Umbilical cord (tissue), 2 donors: ENCODE results near the gene TAF4B. TPM values are rescaled to one million over a fixed set of nuclear protein-coding genes. Genes with fewer than 3 reads are reported as not detected.
"Not testable (repeated sequence)": the region's sequence is repeated elsewhere in the genome, so short reads cannot be mapped to it uniquely, and the experiment has no call there.

ENCODE experiments used
- DNase-seq: peaks from one replicate; pipeline ENCODE4 v3.0.0-alpha.2; 2015; ENCODE audit warnings: low spot score
- total RNA-seq: library from RNA; depleted of rRNA; stranded (reverse); fragments of >200 nt; gene quantifications from one replicate; pipeline ENCODE4 v1.2.3, GENCODE V29; 2014; ENCODE audit warnings: low replicate concordance; ENCODE audit not compliant: insufficient read depth

Gene TAF4B
- total RNA-seq, 1 donor from 2014 or later, result 4.3 TPM

DNA sequence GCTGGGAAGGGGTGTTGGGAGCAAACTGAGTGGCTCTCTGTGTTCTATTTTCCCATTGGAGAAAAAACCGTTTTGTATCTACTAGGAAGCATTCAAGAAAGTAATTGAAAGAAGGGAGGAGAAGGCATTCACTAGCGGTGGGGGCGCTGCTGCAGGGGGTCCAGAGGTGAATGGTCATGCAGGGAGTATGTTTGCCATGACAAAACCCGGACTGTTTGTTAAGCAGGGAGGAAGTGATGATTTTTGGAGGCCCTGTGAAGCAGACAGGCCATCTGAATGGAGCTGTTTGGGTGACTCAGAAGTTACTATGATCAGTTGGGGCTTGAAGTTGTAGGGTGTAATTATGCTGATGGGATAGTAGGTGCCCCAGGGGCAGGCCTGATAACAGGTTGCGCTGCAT lies 7.0 kb downstream of the TAF4B start:
- no peak for DNase-seq

DNA sequence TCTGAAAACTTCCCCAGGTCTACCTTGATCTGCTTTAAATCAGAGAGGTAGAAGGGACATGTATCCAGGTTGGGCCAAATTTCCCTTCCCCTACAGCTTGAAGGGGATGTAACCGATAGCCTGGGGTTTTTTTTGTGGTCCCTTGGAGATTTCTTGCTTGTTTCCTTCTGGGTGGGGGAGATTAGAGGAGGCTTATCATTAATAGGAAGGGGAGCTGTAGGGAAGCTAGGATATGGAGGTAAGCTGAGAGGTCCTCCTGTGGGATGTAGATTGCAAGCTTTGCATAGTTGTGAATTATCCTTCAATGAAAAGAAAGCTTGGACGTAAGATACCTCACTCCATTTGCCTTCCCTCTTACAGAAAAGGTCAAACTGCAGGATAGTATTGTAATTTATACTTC lies 11.1 kb downstream of the TAF4B start:
- DNase-seq, result not testable (repeated sequence)

DNA sequence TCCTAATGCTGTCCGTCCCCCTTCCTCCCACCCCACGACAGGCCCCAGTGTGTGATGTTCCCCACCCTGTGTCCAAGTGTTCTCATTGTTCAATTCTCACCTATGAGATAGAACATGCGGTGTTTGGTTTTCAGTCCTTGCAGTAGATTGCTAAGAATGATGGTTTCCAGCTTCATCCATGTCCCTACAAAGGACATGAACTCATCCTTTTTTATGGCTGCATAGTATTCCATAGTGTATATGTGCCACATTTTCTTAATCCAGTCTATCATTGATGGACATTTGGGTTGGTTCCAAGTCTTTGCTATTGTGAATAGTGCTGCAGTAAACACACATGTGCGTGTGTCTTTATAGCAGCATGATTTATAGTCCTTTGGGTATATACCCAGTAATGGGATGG lies 12.5 kb downstream of the TAF4B start:
- not testable (repeated sequence) for DNase-seq

DNA sequence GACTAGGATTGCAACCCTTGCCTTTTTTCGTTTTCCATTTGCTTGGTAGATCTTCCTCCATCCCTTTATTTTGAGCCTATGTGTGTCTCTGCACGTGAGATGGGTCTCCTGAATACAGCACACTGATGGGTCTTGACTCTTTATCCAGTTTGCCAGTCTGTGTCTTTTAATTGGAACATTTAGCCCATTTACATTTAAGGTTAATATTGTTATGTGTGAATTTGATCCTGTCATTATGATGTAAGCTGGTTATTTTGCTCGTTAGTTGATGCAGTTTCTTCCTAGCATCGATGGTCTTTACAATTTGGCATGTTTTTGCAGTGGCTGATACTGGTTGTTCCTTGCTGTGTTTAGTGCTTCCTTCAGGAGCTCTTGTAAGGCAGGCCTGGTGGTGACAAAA lies 16.1 kb downstream of the TAF4B start:
- not testable (repeated sequence) for DNase-seq

DNA sequence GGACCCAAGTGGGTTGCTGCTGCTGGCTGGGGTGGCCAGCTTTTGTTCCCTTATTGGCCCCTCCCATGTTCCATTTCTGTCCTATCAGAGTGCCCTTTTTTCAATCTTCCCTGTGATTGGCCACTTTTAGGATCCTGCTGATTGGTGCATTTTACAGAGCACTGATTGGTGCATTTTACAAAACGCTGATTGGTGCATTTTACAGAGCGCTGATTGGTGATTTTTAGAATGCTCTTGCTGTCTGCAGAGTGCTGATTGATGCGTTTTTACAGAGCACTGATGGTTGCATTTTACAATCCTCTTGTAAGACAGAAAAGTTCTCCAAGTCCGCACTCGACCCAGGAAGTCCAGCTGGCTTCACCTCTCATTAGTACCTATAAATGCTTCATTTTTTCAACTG lies 19.2 kb downstream of the TAF4B start:
- DNase-seq, result not testable (repeated sequence)

DNA sequence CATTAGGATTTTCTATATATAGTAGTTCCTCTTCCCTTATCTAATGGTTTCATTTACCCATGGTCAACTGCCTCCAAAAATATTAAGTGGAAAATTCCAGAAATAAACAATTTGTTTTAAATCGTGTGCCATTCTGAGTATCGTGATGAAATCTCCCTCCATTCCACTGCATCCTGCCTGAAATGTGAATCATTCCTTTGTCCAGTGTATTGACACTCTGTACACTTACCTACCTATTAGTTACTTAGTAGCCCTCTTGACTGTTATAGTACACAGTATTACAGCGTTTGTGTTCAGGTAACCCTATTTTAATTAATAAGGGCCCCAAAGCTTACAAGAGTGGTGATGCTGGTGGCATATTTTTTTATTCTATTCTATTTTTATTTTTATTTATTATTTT lies 26.2 kb downstream of the TAF4B start:
- DNase-seq, result no peak

DNA sequence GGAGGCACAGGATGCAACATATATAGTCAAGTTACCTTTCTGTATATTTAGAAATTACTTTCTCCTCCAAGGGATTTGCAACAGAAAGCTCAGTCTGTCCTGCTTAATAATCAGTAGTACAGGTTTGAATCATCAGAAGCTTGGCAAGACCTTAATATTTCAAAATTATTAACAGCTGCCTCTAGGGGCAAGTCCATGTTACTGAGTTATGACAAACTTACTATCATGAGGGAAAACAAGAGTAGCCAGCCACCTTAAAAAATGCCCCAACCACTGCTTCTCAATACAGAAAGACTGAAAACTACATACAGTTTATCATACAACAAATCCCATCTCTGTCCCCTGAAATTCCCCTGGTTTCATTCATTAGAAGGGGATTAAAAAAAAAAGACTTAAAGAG lies 28.6 kb downstream of the TAF4B start:
- DNase-seq, result not testable (repeated sequence)

DNA sequence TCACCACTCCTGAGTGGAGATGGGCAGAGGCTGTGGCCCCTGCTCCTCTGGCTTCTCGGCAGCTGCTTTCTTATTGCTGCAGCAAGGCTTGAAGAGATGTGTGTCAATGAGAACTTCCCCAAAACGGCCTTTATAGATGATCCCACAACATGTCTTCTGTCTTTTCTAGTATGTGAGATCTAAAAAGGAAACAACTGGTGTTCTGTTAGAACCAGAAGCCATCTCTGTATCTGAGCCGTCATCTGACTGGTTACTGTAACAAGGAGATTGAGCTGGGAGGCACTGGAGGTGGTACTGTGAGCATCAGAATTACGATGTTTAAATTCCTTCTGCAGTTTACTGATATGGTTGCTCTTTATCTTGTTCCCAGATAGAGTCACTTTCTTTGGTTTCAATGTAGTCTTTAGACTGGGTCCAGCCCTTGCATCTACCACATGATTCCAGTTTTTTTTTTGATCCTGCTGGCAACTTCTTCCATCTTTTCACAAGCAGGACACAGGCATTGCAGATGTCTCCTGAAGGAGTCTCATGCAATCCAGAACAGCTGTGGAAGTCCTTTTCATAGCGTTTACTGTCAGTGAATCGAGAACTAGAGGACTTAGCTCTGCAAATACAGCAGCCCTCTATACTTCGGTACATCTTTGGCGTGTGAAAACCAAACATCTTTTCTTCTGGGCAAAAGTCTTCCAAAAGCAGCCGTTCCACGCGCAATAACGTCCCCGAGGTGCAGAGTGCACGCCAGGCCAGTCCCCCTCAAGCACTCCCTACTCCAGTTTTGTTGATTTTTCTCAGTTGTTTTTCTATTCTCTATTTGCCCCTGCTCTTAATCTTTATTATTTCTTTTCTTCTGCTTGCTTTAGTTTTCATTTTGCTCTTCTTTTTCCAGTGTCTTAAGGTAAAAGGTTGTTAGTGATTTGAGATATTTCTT lies 29.7 kb downstream of the TAF4B start:
- no peak for DNase-seq

DNA sequence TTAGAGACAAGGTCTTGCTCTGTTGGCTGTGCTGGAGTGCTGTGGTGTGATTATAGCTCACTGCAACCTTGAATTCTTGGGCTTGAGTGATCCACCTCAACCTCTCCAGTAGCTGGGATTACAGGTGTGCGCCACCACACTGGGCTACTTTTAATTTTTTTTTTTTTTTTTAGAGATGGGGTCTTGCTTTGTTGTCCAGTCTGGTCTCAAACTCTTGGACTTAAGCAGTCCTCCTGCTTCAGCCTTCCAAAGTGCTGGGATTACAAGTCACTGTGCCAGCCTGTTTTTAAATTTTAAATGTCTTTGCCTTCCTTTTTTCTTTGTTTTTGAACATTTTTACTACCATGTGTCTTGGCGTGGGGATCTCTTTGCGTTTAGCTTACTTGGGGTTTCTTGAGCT lies 32.5 kb downstream of the TAF4B start:
- no peak for DNase-seq

DNA sequence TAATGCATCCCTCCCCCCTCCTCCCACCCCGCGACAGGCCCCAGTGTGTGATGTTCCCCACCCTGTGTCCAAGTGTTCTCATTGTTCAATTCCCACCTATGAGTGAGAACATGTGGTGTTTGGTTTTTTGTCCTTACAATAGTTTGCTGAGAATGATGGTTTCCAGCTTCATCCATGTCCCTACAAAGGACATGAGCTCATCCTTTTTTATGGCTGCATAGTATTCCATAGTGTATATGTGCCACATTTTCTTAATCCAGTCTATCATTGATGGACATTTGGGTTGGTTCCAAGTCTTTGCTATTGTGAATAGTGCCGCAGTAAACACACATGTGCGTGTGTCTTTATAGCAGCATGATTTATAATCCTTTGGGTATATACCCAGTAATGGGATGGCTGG lies 33.2 kb downstream of the TAF4B start:
- not testable (repeated sequence) for DNase-seq

DNA sequence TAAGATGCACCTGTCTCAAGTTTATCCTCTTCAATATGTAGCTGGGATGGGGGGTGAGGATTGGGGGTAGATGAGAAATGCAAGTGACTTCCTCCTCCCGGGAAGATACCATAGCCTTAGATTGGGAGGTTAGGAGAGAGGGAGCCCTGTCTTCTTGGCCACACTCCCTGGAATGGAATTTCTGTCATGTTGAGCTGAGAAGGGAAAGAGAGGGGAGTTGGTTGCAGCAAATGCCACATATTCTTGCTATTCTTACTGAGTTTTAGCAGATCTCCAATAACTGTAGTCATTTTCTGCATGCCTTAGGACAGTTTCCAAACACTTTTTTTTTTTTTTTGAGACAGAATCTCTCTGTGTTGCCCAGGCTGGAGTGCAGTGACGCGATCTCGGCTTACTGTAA lies 35.9 kb downstream of the TAF4B start:
- no peak for DNase-seq

DNA sequence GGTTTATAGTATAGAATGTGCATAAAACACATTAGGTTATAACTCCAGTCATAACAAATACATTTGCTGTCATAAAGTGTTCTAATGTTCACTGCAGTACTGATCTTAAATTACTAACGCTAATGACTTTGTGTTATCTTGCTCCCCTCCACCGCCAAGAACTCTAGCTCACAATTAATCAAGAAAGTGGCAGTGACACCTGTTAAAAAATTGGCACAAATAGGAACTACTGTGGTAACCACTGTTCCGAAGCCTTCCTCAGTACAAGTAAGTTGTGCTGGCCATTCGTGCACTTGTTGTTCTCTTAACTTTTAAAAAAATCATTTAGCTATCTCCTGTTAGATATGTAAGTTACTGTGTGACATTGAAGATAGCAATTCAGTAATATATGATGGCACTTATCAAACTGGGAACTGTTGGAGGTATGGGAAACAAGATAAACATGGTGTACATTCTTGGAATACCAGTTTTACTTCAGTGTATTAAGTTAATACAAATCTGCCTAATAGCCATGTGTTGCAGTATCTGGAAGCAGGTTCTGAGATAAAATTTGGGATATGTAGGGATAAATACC lies 41.2 kb downstream of the TAF4B start:
- no peak for DNase-seq

DNA sequence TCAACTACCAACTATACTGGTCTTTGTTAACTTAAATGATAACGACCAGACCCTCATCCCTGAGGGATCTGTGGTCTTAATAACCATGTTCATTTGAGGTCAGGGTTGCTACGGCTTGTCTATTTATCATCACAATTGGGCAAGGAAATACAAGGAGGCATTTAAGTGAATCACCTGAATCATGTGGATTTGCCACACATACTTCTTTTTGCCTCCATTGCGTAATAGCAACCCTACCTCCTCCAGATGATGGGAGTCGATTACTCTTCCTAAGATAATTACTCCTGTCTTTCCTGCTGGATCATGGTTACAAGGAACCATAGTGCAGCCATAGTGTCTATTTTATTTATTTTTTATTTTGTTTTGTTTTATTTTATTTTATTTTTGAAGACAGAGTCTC lies 42.2 kb downstream of the TAF4B start:
- DNase-seq, result no peak

DNA sequence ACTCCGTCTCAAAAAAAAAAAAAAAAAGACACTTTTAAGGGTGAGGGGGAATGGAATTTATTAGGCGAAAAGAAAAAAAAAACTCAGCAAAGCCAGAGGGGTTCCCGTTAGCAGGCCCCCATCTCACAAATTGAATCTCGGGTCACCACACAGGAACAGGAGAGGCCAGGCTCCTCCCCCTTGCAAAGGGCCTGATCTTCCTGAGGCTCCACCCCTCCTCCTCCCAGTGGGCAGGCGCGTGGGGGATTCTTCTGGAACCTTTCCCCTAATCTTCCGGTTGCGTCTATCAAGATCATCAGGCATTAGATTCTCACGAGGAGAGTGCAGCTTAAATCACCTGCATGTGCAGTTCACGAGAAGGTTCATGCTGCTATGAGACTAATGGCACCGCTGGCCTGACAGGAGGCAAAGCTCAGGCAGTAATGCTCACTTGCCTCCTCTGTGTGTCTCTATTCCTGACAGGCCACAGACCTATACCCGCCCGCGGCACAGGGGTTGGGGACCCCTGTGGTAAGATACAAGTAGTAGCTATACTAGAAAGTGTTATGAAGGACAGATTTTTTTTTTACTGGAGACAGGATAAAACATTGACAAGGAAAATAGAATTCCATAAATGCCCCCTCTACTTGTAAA lies 45.8 kb downstream of the TAF4B start:
- DNase-seq, result no peak

DNA sequence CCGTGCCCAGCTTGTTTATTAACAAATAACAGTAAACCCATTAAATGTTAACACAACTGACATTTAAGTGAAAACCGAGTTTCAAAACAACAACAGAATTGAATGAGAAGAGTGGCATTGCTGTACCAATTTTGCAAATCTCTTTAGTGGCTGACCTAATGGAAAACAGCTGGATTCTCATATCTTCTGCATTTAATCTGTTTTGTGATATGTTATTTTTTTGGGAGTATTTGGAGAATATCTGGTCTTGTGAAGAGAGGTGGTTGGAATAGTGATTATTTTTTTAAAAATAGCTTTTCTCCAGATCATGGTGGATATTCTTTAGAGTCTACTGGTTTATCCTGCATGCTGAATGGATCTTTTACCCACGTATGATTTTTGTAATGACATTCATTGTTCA lies 51.1 kb downstream of the TAF4B start:
- DNase-seq, result no peak

DNA sequence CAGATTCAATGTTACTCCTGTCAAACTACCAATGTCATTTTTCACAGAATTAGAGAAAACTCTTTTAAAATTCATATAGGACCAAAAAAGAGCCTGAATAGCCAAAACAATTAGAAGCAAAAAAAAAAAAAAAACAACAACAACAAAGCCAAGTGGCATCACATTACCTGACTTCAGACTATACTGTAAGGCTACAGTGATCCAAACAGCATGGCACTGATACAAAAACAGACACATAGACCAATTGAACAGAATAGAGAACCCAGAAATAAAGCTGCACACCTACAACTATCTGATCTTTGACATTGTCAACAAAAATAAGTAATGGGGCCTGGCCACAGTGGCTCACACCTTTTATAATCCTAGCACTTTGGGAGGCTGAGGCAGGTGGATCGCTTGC lies 53.2 kb downstream of the TAF4B start:
- DNase-seq, result no peak

DNA sequence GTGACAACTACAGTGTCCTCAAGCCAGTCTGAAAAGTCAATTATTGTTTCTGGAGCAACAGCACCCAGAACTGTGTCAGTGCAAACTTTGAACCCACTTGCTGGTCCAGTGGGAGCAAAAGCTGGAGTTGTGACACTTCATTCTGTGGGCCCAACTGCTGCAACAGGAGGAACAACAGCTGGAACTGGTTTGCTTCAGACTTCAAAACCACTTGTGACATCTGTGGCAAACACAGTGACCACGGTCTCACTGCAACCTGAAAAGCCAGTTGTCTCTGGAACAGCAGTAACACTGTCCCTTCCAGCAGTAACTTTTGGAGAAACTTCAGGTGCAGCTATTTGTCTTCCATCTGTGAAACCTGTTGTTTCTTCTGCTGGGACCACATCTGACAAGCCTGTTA lies 59.8 kb downstream of the TAF4B start:
- no peak for DNase-seq

DNA sequence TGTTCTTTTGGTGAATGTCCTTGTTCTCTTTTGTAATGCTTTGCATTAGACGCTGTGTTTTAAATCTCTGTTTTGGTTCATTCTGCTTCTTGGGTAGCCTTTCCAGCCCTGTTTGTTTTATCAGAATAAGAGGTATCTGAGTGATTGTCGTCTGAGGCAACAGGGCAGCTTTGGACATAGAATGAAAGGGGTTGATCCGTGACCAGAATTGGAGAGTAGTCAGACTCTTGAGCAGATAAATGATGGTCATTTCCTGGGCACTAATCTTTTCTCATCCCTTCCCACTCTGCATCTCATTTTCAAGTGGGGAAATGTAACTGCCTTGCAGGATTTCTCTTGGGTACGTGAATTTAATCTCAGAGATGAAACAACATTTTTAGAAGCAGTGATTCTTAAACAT lies 61.4 kb downstream of the TAF4B start:
- no peak for DNase-seq

DNA sequence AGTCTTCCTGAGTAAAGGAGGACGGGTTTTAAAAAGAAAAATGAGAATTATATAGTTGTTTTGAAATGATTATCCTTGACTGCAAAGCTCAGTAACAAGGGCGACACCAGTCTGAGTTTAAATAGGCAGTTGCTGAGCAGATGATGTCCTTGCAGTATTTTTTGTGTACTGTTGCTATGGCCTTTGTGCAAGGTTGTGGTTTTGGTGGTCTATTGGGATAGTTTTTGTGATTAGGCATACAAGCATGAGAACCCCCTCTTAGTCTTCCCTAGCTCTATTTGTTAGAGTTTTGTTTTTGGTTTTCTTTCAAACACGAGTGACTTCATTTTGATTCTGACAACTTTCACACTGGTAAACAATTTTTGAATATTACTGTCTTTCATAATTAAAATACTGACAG lies 64.1 kb downstream of the TAF4B start:
- no peak for DNase-seq

DNA sequence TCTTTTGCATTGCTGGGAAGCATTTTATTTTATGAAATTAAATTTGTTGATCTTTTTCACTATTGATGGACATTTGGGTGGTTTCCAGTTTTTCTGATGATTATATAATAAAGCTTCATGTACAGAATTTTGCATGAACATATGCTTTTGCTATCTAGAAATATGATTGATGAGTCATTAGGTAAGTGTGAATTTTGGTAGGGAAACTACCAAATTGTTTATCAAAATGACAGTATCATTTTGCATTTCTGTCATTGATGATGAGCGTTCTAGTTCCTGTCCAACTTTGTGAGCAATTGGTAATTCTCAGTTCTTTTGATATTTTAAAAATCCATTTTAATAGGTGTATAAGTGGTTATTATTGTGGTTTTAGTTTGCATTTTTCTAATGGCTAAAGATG lies 67.7 kb downstream of the TAF4B start:
- no peak for DNase-seq

DNA sequence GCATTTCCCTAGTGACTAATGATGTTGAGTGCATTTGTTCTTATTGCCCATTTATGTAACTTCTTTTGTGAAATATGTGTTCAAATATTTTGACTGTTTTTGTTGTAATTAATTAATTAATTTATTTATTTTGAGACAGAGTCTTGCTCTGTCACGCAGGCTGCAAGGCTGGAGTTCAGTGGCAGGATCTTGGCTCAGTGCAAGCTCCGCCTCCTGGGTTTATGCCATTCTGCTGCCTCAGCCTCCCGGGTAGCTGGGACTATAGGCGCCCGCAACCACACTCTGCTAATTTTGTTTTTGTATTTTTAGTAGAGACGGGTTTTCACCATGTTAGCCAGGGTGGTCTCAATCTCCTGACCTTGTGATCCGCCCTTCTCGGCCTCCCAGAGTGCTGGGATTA lies 71.9 kb downstream of the TAF4B start:
- no peak for DNase-seq

DNA sequence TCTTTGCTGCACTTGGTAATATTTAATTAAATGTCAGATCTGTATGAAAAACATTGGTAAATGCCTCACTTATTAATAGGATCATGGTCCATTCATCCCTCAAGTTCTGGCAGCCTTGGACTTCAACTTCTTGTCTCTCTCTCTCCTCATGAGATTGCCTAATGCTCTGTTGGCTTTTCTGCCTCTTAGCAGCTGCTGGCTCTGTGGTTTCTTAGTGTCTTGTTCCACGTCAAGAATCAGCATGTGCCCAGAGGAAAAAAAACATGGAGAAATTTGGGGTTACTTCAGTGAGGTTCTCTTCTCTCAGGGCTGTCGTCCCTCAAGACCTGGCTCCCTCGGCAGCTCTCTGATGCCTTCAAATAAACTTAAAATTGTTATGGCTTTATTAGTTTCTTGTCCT lies 75.4 kb downstream of the TAF4B start:
- no peak for DNase-seq

DNA sequence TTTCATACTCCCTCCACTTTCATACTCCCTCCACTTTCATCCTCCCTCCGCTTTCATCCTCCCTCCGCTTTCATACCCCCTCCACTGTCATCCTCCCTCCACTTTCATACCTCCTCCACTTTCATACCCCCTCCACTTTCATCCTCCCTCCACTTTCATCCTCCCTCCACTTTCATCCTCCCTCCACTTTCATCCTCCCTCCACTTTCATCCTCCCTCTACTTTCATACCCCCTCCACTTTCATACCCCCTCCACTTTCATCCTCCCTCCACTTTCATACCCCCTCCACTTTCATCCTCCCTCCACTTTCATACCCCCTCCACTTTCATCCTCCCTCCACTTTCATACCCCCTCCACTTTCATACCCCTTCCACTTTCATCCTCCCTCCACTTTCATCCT lies 77.0 kb downstream of the TAF4B start:
- DNase-seq, result not testable (repeated sequence)
